OCI-LY1 (cell line): Measurements from ENCODE around the gene VMP1.

Source experiments
- H2AFZ ChIP-seq: fragments of 200-600 bp; sonication (generic), shearing (Covaris generic); 2 replicates; pipeline ENCODE4 v1.6.0; 2014; ENCODE audit warnings: antibody characterized with exemption, mild to moderate bottlenecking, low read length
- H3F3A ChIP-seq: fragments of 200-600 bp; sonication (generic), shearing (Covaris generic); 2 replicates; pipeline ENCODE4 v1.6.0; 2014; ENCODE audit warnings: mild to moderate bottlenecking, antibody characterized with exemption, low read length, moderate library complexity; ENCODE audit not compliant: insufficient read depth
- H3K27ac ChIP-seq: fragments of 200-600 bp; sonication (generic); 2 replicates; pipeline ENCODE4 v1.5.1; 2014; ENCODE audit warnings: low read length, mixed run types, mild to moderate bottlenecking, low read depth; ENCODE audit not compliant: poor library complexity, severe bottlenecking
- H3K27me3 ChIP-seq: fragments of 200-600 bp; sonication (generic); 2 replicates; pipeline ENCODE4 v1.6.0; 2014; ENCODE audit warnings: antibody characterized with exemption, mild to moderate bottlenecking, low read length, moderate library complexity; ENCODE audit not compliant: insufficient read depth
- H3K36me3 ChIP-seq: fragments of 200-600 bp; sonication (generic); 2 replicates; pipeline ENCODE4 v1.6.1; 2014; ENCODE audit warnings: mild to moderate bottlenecking, antibody characterized with exemption, low read length, moderate library complexity, mixed read lengths; ENCODE audit not compliant: insufficient read depth
- H3K4me1 ChIP-seq: fragments of 200-600 bp; sonication (generic); 2 replicates; pipeline ENCODE4 v1.5.1; 2014; ENCODE audit warnings: mild to moderate bottlenecking, low read length, moderate library complexity; ENCODE audit not compliant: insufficient read depth, severe bottlenecking
- H3K4me2 ChIP-seq: fragments of 200-600 bp; sonication (generic), shearing (Covaris generic); 2 replicates; pipeline ENCODE4 v1.6.1; 2014; ENCODE audit warnings: low read length
- H3K4me3 ChIP-seq: fragments of 200-600 bp; sonication (generic); 2 replicates; pipeline ENCODE4 v1.5.1; 2014; ENCODE audit warnings: low read length, low read depth, mild to moderate bottlenecking, mixed read lengths; ENCODE audit not compliant: poor library complexity, severe bottlenecking
- H3K79me2 ChIP-seq: fragments of 200-600 bp; shearing (Covaris generic); 2 replicates; pipeline ENCODE4 v1.6.1; 2016; ENCODE audit warnings: mixed run types, low read length, mixed read lengths; ENCODE audit not compliant: insufficient read depth
- H3K9ac ChIP-seq: fragments of 200-600 bp; sonication (generic), shearing (Covaris generic); 2 replicates; pipeline ENCODE4 v1.6.1; 2014; ENCODE audit warnings: mild to moderate bottlenecking, low read length, mixed read lengths
- H3K9me2 ChIP-seq: fragments of 200-600 bp; sonication (generic), shearing (Covaris generic); 2 replicates; pipeline ENCODE4 v1.6.1; 2014; ENCODE audit warnings: low read depth, mild to moderate bottlenecking, low read length, mixed read lengths
- H3K9me3 ChIP-seq: fragments of 200-600 bp; shearing (Covaris generic); 2 replicates; pipeline ENCODE4 v1.6.1; 2014; ENCODE audit warnings: low read length, mixed read lengths
- H4K20me1 ChIP-seq: fragments of 200-600 bp; sonication (generic), shearing (Covaris generic); 2 replicates; pipeline ENCODE4 v1.6.0; 2016; ENCODE audit warnings: mild to moderate bottlenecking, low read length; ENCODE audit not compliant: insufficient read depth
- EZH2 ChIP-seq: fragments of 200-600 bp; sonication (generic), shearing (Covaris generic); IDR thresholded peaks from 2 replicates; pipeline ENCODE4 v1.8.0; 2017; ENCODE audit warnings: borderline replicate concordance, mixed run types, mild to moderate bottlenecking, antibody characterized with exemption, low read length, moderate library complexity, mixed read lengths
- TF ChIP-seq, protein P1 (sequence below): fragments of 200-600 bp; sonication (generic), shearing (Covaris generic); IDR thresholded peaks from 2 replicates; pipeline ENCODE4 v1.5.1; 2017; ENCODE audit warnings: mild to moderate bottlenecking, antibody characterized with exemption, low read length, moderate library complexity, mixed read lengths

The VMP1 gene

DNA sequence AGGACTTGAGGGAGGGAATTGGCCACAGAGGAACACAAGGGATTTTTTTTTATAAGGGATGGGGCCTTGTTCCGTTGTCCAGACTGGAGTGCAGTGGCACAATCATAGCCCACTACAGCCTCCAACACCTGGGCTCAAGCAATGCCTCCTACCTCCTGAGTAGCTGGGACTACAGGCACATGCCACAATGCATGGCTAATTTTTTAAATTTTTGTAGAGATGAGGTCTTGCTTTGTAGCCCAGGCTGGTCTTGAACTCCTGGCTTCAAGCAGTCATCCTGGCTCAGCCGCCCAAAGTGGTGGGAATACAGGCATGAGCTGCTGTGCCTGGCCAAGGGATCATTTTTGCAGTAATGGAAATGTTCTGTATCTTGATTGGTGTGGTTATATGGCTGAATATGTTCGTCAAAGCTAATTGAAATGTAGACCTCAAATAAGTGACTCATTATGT lies 56.9 kb downstream of the VMP1 start:
- TF ChIP-seq EZH2 = no peak
- TF ChIP-seq, protein P1, sequence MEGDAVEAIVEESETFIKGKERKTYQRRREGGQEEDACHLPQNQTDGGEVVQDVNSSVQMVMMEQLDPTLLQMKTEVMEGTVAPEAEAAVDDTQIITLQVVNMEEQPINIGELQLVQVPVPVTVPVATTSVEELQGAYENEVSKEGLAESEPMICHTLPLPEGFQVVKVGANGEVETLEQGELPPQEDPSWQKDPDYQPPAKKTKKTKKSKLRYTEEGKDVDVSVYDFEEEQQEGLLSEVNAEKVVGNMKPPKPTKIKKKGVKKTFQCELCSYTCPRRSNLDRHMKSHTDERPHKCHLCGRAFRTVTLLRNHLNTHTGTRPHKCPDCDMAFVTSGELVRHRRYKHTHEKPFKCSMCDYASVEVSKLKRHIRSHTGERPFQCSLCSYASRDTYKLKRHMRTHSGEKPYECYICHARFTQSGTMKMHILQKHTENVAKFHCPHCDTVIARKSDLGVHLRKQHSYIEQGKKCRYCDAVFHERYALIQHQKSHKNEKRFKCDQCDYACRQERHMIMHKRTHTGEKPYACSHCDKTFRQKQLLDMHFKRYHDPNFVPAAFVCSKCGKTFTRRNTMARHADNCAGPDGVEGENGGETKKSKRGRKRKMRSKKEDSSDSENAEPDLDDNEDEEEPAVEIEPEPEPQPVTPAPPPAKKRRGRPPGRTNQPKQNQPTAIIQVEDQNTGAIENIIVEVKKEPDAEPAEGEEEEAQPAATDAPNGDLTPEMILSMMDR = no peak

DNA sequence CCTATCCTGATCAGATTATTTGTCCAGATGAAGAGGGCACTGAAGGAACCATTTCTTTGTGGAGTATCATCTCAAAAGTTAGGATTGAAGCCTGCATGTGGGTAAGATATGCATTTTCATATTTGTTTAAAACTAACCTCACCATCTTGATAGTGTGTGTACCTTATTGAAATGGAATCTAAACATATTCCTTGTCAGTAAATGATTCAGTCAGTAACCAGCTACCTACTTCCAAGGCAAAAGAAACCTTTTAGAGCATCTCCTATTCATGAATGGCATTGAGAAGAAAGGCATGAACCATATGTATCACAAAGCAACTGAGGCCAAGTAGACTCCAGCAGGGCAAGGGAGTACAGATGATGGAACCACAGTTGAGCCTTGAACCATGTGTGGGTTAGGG lies 57.6 kb downstream of the VMP1 start:
- Histone ChIP-seq H3K79me2 (no peaks in the 10 kb centered on the region), H3K4me1 (peaks cover 18% of the 10 kb centered on the region), H3K27me3 (no peaks in the 10 kb centered on the region), H3K4me3 (no peak overlapping the region), H3K9ac (no peak overlapping the region), H4K20me1 (no peaks in the 10 kb centered on the region), H2AFZ (no peak overlapping the region), H3K4me2 (no peak overlapping the region), H3F3A (no peaks in the 10 kb centered on the region), H3K27ac (no peak overlapping the region), H3K9me3 (no peaks in the 10 kb centered on the region), H3K36me3 (peaks cover 10% of the 10 kb centered on the region), H3K9me2 (no peaks in the 10 kb centered on the region)
- TF ChIP-seq EZH2 = no peak
- TF ChIP-seq, protein P1 = no peak

More for the DNA sequence above, 56.9 kb downstream of the VMP1 start:
- Histone ChIP-seq H2AFZ (no peak overlapping the region), H3K9me2 (no peaks in the 10 kb centered on the region), H3F3A (no peaks in the 10 kb centered on the region), H3K27ac (no peak overlapping the region), H3K9me3 (no peaks in the 10 kb centered on the region), H3K4me1 (peaks cover 18% of the 10 kb centered on the region), H3K4me2 (no peak overlapping the region), H4K20me1 (no peaks in the 10 kb centered on the region), H3K36me3 (peaks cover 10% of the 10 kb centered on the region), H3K27me3 (no peaks in the 10 kb centered on the region), H3K79me2 (no peaks in the 10 kb centered on the region), H3K9ac (no peak overlapping the region), H3K4me3 (no peak overlapping the region)

DNA sequence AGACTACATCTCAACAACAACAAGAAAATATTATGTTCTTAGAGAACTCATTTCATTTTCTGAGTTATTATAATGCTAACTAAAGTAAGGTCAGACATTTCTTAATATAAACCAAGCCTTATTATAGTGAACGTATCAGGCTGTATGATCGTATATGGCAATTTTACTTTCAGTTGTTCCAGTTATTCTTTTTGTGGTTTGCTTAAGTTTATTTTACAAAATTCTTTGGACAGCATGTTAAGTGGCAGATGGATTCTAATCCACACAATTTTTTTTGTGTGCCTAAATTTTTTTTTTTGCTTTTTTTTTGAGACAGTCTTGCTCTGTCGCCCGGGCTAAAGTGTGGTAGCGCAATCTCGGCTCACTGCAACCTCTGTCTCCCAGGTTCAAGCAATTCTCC lies 59.0 kb downstream of the VMP1 start:
- Histone ChIP-seq H3K27ac (no peak overlapping the region), H3K4me2 (no peak overlapping the region), H3K36me3 (peaks cover 10% of the 10 kb centered on the region), H3K79me2 (no peaks in the 10 kb centered on the region), H3K9me3 (no peaks in the 10 kb centered on the region), H3F3A (no peaks in the 10 kb centered on the region), H4K20me1 (no peaks in the 10 kb centered on the region), H3K27me3 (no peaks in the 10 kb centered on the region), H3K9ac (no peak overlapping the region), H3K4me1 (peaks cover 16% of the 10 kb centered on the region), H2AFZ (no peak overlapping the region), H3K9me2 (no peaks in the 10 kb centered on the region), H3K4me3 (no peak overlapping the region)
- no peak for TF ChIP-seq EZH2
- TF ChIP-seq, protein P1 = no peak
